Raji (cell line): ENCODE data around the gene RPL6.

Source experiments
- POLR2A ChIP-seq: IDR thresholded peaks from 2 replicates; pipeline ENCODE4 v1.6.1; 2011; ENCODE audit warnings: low read depth, low read length, control low read depth; ENCODE audit not compliant: insufficient read depth

Gene RPL6

DNA sequence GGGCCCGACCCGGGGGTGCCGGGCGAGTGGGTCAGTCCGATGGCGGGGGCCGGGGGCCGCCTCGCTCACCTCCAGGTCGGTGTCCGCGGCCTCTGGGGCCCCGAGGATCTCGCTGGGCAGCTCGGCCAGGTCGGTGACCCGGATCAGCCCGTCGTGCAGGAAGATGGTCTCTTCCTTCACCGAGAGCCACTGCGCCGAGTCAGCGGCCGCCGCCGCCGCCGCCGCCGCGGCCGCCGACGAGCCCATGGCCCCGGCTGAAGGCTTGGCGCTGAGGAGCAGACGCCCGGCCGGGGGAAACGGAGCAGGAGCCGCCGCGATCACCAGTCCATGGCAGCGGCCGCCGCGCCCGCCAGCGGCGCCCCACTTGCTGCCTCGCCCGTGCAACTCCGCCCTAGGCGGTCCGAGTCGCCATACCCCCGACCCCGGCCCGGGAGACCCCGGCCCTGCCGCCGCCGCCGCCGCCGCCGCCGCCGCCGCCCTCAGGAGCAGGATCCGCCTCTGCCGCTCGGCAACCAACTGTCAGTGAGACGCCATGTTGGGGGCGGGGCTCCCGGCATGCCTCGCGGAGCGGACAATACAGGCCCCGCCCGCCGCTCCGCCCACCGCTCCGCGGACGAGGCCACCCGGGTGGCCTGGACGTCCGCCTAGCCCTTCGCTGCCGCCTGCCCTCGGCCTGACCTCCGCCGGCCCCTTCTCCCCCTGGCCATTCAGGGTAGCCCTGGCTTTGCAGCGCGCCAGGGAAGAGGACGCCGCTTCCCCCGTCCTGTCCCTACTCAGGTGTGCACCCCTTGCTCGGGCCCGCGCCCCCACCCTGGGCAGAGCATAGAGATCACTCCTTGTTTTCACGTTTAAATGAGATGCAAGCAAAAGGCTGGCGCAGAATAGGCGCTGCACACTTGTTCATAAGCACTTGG is 27.3 kb downstream of the RPL6 start, which contains the start of gene HECTD4:
TSS of gene HECTD4 (minus strand) at position 549 of the 914 bp plus-strand sequence. CDS start at position 246, 303 bp downstream.
- peak; percentile 96 for TF ChIP-seq POLR2A

GRCh38 chr12:112381406-112381882 is 28.0 kb downstream of the RPL6 start:
- no peak for TF ChIP-seq POLR2A

DNA sequence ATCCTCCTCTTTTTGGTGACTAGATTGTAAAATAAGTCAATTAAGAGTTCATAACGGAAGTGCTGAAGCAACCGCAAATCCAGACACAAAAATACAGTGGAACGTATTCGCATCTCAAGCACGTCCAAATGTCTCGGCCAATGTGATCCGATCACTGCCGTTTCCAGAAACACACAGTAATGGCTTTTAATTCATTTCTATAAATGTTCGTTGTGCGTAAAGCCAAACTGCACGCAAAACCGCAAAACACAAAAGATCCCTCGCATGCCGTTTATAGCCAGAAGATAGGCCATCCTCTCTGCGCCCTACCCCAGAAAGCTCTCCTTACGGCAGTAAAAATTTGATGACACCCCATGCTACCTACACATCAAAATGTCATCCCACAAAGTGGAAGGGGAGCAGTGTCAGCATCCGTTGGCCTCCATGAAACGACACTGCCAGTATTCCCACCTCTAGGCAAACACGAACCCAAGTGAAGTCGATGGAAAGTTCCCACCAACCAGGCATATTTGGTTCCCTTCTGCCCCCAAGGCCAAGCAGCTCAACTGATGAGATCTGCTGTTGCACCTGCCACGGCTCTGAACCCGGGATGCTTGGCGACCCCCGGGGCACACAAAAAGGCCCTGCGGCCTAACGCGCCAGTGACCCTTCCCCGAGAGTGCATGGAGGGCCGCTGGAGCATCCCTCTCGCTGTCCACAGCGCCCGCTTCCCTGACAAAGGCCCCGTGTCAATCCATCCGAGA is 28.6 kb downstream of the RPL6 start:
- TF ChIP-seq POLR2A, result no peak

DNA sequence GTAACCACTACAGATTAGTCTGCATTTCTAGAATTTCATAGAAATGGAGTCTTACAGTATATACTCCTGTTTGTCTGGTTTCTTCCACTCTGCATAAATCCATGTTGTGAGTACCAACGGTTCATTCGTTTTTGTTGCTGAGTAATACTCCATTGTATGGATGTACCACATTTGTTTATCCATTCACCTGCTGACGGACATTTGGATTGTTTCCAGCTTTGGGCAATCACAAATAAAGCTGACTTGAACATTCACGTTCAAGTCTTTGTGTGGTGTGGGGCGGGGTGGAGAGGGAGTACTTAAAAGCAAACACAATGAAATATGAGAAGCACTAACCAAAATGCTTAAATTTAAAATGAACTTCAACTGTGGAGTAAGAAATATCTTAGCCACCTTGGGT is 34.3 kb downstream of the RPL6 start:
- TF ChIP-seq POLR2A, result no peak

DNA sequence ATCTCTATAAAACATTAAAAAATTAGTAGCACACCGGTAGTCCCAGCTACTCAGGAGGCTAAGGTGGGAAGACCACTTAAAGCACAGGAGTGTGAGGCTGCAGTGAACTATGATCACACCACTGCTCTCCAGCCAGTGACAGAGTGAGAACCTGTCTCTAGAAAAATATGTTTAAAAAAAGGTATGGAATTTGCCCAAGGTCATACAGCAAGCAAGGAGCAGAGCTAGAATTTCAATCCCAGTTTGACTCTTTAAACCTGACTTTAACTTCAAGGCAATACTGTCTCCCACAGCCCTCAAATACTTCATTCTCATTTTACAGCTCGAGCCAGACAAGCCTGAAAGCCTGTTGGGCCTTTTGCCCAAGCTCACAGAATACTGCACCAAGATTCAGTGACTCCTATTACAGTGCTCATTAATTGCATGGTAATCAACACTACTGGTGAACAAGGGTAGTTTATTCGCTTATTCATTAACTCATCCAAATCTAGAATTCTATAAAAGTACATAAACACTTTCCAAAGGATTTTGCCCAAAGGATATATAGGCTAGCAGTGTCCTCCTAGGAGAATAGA is 35.2 kb downstream of the RPL6 start:
- TF ChIP-seq POLR2A, result no peak

- no peak for TF ChIP-seq POLR2A
Measured at GRCh38 chr12:112370868-112371510, 38.4 kb downstream of the RPL6 start.

- no peak for TF ChIP-seq POLR2A
Measured at GRCh38 chr12:112370199-112370598, 39.2 kb downstream of the RPL6 start.

GRCh38 chr12:112368856-112369255 is 40.5 kb downstream of the RPL6 start:
- TF ChIP-seq POLR2A, result no peak

DNA sequence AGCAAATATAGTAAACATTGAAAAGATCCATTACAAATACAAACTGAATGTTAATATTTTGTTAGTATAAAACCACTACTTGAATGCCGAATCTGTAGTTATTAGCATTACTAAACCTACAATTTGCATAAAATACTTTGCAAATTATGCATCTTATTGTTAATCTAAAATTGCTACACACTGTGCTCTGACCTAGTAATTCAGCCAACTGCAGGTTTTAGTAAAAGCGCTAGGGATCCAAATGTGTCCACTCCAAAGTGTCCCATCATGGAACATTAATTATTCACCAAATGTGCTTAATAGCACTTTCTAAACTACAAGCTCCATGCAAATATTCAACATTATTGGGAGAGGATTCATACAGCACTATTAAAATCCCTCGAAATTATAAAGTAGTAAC is 41.4 kb downstream of the RPL6 start:
- no peak for TF ChIP-seq POLR2A

DNA sequence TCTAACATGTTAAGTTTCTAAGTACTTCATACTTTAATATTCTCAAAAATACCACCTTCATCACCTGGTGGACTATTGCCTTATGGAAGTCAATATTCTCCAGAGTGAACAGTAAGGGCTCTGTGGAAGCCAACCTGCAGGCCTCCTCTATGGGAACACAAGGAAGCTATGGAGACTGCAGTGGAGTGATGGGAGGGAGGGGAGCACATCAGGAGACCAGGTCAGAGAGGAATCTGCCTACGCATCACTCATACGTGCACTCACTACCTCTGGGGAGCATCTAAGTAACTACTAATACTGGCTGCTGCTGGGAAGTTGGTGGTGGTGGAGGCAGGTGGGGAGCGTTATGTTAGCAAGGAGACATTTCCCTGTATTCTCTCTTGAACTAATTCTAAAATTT is 47.1 kb downstream of the RPL6 start:
- no peak for TF ChIP-seq POLR2A

DNA sequence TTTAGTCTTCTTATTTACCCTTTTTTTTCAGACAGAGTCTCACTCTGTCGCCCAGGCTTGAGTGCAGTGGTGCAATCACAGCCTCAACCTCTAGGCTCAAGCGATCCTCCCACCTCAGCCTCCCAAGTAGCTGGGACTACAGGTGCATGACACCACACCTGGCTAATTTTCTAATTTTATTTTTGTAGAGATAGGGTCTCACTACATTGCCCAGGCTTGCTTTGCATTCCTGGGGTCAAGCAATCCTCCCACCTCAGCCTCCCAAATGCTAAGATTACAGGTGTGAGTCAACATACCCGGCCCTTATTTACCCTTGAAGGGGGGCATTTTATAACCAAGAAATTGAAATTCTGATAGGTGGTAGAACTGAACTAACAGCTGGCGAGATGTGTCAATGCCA is 48.1 kb downstream of the RPL6 start:
- no peak for TF ChIP-seq POLR2A

DNA sequence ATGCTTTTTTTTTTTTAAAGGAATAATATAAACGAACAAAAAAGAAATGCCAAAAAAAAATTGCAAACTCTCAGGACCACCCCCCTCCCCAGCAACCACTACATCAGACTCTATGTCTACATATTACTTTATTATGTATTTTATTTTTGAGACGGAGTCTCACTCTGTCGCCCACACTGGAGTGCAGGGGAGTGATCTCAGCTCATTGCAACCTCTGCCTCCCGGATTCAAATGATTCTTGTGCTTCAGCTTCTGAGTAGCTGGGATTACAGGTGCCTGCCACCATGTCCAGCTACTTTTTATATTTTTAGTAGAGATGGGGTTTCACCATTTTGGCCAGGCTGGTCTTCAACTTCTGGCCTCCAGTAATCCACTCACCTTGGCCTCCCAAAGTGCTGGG is 50.1 kb downstream of the RPL6 start:
- no peak for TF ChIP-seq POLR2A

DNA sequence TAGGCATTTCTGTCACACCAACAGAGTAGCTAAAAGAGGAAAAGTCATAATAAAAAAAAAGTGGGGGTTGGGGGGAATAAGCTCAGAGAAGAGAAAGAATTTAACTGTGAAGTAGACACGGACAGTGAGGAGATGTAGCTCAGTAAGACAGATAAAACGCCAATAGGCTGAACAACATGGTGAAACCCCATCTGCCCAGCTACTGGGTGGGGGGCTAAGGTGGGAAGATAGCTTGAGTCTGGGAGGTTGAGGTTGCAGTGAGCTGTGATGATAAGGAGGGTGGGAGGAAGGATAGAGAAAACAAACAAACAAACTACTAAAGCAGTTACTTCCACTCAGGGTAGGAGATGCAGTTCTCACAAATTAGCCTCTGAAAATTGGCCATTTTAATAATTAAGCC is 52.2 kb downstream of the RPL6 start:
- TF ChIP-seq POLR2A, result no peak
